GM21515 (cell line): ENCODE data around the gene CP.

Experiments
- ATAC-seq: cut with Tn5 transposase; IDR thresholded peaks from one replicate; pipeline ENCODE4 v1.9.1; 2021; ENCODE audit not compliant: unreplicated experiment

CP gene

DNA sequence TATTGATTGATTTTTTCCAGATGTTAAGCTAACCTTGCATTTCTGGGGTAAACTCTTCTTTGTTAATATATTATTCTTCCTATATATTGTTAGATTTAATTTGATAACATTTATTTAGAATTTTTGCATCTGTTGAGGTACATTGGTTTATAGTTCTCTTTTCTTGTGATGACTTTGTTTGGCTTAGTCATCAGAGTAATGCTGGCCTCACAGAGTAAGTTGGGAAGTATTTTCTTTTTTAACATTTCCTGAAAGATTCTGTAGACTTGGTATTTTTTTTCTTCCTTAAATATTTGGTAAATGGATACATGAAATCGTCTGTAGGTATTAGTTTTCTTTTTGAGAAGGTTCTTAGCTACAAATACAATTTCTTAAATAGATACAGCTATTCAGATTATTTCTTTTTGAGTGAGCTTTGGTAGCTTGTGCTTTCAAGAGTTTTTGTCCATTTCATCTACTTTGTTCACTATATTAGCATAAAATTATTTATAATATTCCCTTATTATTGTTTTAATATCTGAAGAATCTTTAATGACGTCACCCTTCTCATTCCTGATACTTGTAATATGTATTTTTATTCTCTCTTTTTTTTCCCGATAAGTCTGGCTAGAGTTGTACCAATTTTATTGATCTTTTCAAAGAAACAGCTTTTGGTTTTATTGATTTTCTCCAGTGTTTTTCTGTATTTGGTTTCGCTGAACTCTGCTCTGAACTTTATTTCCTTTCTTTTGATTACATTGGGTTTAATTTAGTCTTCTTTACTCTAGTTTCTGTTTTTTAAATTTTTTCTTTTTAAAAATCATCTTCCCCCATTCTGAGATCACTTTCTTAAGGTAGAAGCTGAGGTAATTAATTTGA is 98.7 kb downstream of the CP start:
- ATAC-seq: no peak
